Ovary (tissue), 3 donors: ENCODE measurements around the gene HIRIP3.

Source experiments
- CTCF ChIP-seq, 3 donors: fragments of 450-650 bp in 2 of 3; fragments of 200-600 bp in 1 of 3; IDR thresholded peaks; one replicate each; pipeline versions ENCODE4 v1.5.1 to v1.8.0; 2016 to 2022; ENCODE audit warnings: antibody characterized with exemption in 3 of 3, mild to moderate bottlenecking in 1 of 3
- EP300 ChIP-seq: sonication (generic); formaldehyde crosslinking; IDR thresholded peaks from one replicate; pipeline ENCODE4 v1.6.1; 2017; ENCODE audit warnings: antibody characterized with exemption
- POLR2A ChIP-seq: fragments of 450-650 bp; IDR thresholded peaks from one replicate; pipeline ENCODE4 v1.6.1; 2017; ENCODE audit warnings: antibody characterized with exemption, mild to moderate bottlenecking, moderate library complexity
- donor health status: DM: no; HTN: no; CAD: no.

- no peak for TF ChIP-seq CTCF (IDR thresholded peaks at IDR 0.05)
- no peak for TF ChIP-seq POLR2A
- TF ChIP-seq EP300, result no peak
These were observed 12.6 kb downstream of the HIRIP3 start for GRCh38 chr16:29982560-29983419.
